GM19395 (cell line): ENCODE data around the gene CEP112.
"Not testable (repeated sequence)": the region's sequence is repeated elsewhere in the genome, so short reads cannot be mapped to it uniquely, and the experiment has no call there.

Source experiments
- ATAC-seq: cut with Tn5 transposase; IDR thresholded peaks from one replicate; pipeline ENCODE4 v1.9.1; 2021; ENCODE audit warnings: mild to moderate bottlenecking, moderate library complexity; ENCODE audit not compliant: unreplicated experiment

CEP112 gene

DNA sequence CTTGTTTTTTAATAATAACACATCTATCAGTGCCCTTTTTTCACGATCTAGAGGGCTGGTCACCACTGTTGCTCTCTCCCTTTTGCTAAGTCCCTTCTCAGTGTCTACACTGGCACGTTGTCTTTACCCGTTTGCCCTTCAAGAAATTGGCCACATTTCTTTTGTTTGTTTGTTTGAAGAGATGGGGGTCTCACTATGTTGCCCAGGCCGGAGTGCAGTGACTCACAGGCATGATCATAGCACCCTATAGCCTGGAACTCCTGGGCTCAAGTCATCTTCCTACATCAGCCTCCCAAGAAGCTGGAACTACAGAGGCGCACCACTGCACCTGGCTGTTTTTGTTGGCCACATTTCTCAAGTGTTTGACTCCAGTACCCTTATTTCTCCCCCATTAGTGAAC is 492.5 kb downstream of the CEP112 start:
- no peak for ATAC-seq

GRCh38 chr17:65698381-65699061 is 493.4 kb downstream of the CEP112 start:
- ATAC-seq, result no peak

GRCh38 chr17:65697661-65698060 is 494.3 kb downstream of the CEP112 start:
- no peak for ATAC-seq

GRCh38 chr17:65696739-65697394 is 495.1 kb downstream of the CEP112 start:
- no peak for ATAC-seq

DNA sequence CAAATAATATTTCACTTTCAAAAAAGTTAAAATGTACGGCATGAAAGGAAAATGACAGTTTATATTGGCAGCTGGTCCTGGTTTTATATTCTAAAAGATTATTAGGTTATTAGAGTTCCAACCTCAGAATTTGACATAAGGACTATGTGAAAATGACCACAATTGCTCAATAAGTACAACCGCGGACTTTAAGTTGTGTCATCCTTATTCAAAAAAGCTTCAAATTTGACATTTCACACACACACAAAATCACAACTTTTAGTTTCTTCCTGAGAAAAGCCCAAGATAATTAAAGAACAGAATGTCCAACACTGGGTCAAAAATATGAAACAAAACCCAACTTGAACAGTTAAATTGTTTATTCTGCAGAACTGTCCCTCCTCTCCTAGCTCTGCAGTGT is 497.3 kb downstream of the CEP112 start:
- ATAC-seq, result no peak

DNA sequence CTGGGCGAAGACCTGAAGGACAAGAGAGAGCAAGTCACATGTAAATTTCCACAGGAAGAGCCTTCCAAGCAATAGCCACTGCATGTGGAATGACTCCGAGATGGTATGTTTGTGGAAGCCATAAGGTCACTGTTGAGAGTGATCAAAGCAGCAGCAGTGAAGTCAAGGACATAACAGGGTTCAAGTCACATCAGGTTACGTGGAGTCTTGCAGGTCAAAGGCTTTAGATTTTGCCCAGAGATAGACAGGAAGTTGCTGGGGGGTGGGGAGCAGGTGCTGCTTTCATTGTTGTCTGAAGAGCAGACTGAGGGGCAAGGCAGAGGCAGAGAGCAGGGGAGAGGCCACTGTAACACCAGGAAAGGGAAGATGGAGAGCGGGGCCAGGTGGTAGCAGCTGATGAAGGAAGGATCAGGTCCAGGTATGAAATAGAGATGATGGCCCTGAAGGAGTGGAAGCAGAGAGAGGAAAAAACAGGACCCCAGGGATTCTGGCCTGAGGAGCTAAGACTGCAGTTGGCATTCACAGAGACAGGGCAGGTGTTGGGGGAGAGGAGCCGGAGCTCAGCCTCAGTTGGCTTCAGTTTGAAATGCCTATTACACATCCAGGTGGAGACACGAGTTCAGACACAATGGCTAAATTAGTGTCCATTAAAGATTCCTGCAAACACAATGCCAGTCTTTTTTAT is 501.2 kb downstream of the CEP112 start:
- ATAC-seq, result no peak

DNA sequence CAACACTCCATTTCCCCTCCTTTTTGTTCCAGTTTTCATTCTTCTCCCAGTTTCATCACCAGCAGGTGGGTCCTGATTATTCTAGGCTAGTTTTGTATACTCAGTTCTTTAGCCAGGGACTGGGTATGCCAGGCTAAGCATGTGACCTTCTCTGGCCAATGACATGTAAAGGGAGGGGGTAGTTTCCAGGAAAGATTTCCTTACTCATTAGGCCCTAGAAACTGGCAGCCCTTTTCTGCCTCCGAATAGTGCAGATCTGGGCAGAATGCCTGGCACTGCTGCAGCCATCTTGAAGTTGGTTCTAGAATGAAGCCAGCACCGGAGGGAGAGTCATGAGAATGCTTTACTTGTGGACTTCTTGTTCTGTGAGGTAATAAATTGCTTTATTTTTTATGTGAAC is 503.6 kb downstream of the CEP112 start:
- ATAC-seq, result no peak

DNA sequence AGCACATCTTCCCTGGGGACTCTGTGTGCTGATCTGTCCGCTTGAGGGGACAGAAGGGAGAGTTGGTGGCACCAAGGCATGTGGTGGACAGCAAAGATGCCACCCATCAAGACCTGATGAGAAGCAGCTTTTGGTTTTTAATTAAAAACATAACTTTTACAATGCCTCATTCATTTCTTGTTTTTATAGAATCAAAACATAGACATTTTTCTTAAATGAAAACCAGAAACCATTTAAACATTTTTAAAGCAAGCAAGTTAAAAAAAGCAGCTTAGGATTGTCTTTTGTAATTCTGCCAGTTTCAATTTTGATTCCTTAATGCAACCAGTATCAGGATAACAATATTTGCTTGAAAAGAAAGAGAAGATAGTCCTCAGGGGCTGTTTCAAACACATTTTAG is 506.8 kb downstream of the CEP112 start:
- no peak for ATAC-seq

DNA sequence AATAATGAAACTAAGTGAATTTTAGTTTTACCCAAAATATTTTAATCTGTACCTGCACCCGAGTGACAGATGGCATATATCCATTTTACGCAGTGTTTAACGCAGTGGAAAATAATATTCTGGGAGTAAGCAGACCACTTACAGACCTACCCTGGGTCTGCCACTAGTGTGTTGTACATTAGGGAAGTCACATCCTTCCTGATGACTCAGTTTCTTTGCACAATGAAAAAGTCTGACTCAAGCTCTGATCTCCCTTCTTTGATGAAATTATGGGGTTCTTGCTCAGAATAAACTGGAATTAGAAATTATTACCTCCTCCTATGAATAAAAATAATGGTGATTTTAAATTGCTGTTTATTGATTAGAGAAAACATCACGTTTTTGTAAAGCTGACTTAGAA is 507.3 kb downstream of the CEP112 start:
- no peak for ATAC-seq

GRCh38 chr17:65683428-65683827 is 508.5 kb downstream of the CEP112 start:
- no peak for ATAC-seq

- ATAC-seq, result not testable (repeated sequence)
Observed at GRCh38 chr17:65681763-65682162, 510.2 kb downstream of the CEP112 start.

DNA sequence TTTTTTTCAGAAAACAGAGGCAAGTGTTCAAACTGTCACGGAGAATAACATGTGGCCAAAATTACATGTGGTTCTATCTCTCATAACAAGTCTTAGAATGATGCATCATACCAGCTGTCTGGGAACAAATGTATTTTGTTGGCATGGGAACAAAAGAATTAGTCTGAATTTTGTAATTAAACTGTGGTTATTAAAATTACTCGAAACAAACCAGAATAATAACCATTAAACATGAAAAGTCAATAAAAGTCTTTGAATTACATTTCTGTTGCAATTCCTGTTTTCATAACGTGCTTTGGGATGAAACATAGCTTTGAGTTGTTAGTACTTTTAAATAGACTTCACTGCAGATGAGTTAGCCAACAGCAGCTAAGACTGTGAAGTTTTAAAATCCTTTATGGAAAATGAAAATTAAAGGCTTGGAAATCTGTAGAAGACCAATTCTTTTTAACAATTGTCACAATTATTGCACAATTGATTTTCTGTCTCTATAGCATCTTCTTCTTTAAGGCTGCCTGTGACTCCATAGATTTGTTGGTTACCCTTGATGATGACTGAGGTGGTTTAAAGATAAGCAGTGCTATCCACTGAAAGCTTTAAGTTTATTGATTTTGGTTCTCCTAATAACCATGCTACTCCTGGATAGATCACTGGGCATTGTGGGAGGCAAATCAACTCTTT is 512.6 kb downstream of the CEP112 start:
- no peak for ATAC-seq

DNA sequence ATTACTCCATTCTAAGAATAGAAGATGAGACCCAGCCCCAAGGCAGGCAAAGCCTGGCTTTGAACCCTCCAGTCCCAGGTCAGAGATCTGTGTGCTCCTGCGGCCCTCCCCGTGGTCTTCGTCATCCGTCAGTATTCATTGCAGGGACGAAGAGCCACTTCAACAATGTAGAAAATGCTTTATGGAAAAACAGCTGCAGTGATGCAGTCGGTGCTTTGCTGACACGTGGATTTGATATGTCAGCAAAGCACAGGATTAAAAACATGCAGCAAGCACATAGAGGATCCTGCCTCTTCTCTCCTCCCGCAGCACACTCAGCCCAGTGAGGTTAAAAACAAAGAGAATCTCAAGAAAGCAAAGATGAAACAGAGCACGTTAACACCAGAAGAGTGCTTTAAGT is 513.4 kb downstream of the CEP112 start:
- ATAC-seq, result no peak

DNA sequence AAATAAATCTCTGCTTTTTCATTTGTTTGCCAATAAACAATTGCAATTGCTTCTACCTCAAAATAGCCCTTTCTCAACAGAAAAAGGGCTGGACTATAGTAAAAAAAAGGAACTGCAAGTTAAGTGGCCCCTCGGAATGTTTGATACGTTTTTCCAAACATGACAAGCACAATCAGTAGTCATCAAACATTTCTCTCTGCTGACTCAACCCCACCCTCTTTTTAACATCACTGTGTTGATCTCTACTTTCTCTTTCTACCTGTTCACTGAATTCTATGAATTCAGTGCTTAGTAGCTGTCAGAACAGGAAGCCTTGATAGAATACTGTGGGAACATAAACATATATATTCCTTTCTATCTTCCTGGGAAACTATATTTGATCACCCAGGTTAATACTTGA is 514.0 kb downstream of the CEP112 start:
- ATAC-seq, result no peak

GRCh38 chr17:65674246-65675045 is 517.5 kb downstream of the CEP112 start:
- no peak for ATAC-seq

DNA sequence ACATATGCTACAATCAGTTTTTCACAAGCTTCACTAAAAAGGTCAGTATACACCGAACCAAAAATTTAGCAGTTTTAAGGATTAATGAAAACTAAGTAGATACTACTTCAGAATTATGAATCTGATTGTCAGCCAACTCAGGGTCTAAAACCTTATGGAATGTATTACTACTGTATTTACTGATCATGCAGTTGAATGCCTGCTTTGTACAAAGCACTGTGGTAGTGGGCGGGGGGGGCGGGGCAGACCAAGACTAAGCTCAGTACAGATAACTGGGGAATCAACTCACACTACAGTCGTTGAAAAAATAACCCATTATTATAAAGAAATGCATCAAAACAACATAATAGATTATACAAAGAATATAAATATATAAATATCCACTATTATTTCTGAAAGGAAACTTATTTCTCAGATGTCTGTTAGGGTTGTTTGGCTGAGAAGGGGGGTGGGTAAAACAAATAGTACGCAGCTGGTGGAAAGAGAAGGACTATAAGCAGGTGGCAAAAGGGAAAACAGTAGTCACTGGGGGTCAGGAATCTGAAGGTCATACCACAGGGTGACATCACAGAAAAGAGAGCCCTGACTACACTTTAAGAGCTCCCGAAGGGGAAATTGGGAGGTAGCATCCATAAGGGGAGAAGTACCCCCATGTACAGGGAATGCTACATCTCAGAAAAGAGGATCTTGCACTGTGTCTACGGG is 521.1 kb downstream of the CEP112 start:
- ATAC-seq, result no peak

DNA sequence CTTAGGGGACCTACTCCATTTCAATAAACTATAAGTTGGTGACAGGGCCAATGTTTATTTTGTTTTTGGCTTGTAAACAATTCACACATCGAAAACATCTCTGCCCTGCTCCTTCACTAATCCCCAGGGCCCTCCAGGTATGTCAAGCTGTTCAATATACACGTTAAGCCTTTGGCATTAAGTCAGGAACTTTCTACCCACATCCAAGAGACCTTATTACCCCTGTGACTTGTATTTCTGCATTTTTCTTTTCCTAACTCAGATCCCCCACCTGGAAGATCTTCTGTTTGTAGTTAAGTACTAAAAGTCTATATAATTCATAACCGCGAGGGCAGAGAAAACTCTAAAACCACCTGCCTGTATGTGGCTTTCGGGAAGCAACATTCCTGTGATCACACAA is 523.7 kb downstream of the CEP112 start:
- no peak for ATAC-seq

- ATAC-seq, result no peak
Observed at GRCh38 chr17:65667656-65668055, 524.3 kb downstream of the CEP112 start.

DNA sequence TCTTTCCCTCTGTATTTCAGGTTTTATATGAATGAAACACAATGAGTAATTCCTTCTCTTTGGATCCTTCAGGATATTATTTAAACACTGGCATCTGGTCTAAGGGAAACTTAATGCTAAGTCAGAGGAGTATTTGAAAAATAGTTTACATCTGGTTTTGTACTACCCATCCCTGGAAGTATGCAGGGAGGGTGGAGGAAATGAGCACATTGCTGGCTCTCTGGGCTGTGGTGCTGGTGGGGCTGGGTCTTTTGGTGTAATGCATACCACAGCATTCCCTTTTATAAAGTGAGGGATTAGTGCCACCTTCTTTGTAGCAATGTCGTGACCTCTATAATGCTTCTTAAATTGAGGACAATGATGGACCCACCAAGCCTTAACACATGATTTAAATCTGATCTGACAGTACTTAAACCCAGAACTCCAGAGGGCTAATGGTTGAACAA is 525.0 kb downstream of the CEP112 start:
- ATAC-seq, result no peak

- ATAC-seq, result no peak
Observed at GRCh38 chr17:65665966-65666365, 526.0 kb downstream of the CEP112 start.
